SK-N-SH (cell line): Measurements from ENCODE around the gene KRT20. TPM values are rescaled to one million over a fixed set of nuclear protein-coding genes. Genes with fewer than 3 reads are reported as not detected.
A peak's percentile ranks its signal among the peaks of the same experiment; 100 is the strongest.

Experiments
- CTCF ChIA-PET: fragments of 300-600, 350-600 bp; formaldehyde crosslinking; extraction: SDS; loops from one replicate; lab custom pipeline; 2021; lab: Yijun Ruan, JAX
- POLR2A ChIA-PET: fragments of 350-600 bp; sonication (Branson Sonifier 250); formaldehyde crosslinking; extraction: SDS; loops from one replicate; lab custom pipeline; 2020; ENCODE audit warnings: antibody characterized with exemption, inconsistent platforms; lab: Yijun Ruan, JAX
- DNase-seq: peaks from one replicate; pipeline ENCODE4 v3.0.0; 2012
- H2AFZ ChIP-seq: fragments of 200-600 bp; sonication (generic); 2 replicates; pipeline ENCODE4 v1.8.1; 2016; ENCODE audit warnings: antibody characterized with exemption, mild to moderate bottlenecking, low read depth
- H3F3A ChIP-seq: fragments of 200-600 bp; sonication (generic); replicated peaks from 2 replicates; pipeline ENCODE3; 2016; ENCODE audit warnings: antibody characterized with exemption, mild to moderate bottlenecking; ENCODE audit not compliant: insufficient read depth
- H3K27ac ChIP-seq, 2 experiments: fragments of 200-500 bp in 1 of 2; fragments of 200-600 bp in 1 of 2; sonication (Bioruptor generic) in 1 of 2; sonication (generic), shearing (Covaris generic) in 1 of 2; 2 replicates each; pipeline versions ENCODE4 v1.5.1 to v1.6.1; 2014 to 2016; ENCODE audit warnings: low read depth in 2 of 2, inconsistent platforms in 1 of 2, low read length in 1 of 2, mild to moderate bottlenecking in 1 of 2, mixed read lengths in 1 of 2
- H3K27me3 ChIP-seq: fragments of 200-600 bp; sonication (generic), shearing (Covaris generic); 2 replicates; pipeline ENCODE4 v1.6.1; 2016; ENCODE audit warnings: mixed run types; ENCODE audit not compliant: insufficient read depth
- H3K36me3 ChIP-seq, 2 experiments: fragments of 200-500 bp in 1 of 2; fragments of 200-600 bp in 1 of 2; sonication (Bioruptor generic) in 1 of 2; sonication (generic) in 1 of 2; replicated peaks in 1 of 2; 2 replicates each; pipeline versions ENCODE3 to v1.5.1; 2014 to 2016; ENCODE audit warnings: low read length in 1 of 2, mild to moderate bottlenecking in 1 of 2; ENCODE audit not compliant: insufficient read depth in 2 of 2, control insufficient read depth in 1 of 2
- H3K4me1 ChIP-seq, 2 experiments: fragments of 200-500 bp in 1 of 2; fragments of 200-600 bp in 1 of 2; sonication (Bioruptor generic) in 1 of 2; sonication (generic), shearing (Covaris generic) in 1 of 2; 2 replicates each; pipeline versions ENCODE4 v1.5.1 to v1.6.1; 2014 to 2016; ENCODE audit warnings: low read depth in 1 of 2, low read length in 1 of 2, mixed run types in 1 of 2; ENCODE audit not compliant: insufficient read depth in 2 of 2, control insufficient read depth in 1 of 2
- H3K4me2 ChIP-seq: fragments of 200-600 bp; sonication (generic), shearing (Covaris generic); 2 replicates; pipeline ENCODE4 v1.6.1; 2017; ENCODE audit warnings: mixed run types
- H3K4me3 ChIP-seq, 2 experiments: fragments of 200-500 bp in 1 of 2; fragments of 200-600 bp in 1 of 2; sonication (Bioruptor generic) in 1 of 2; sonication (generic), shearing (Covaris generic) in 1 of 2; 2 replicates each; pipeline versions ENCODE4 v1.5.1 to v1.8.1; 2014 to 2016; ENCODE audit warnings: low read depth in 2 of 2, inconsistent platforms in 1 of 2, low read length in 1 of 2, mild to moderate bottlenecking in 1 of 2, mixed read lengths in 1 of 2, moderate library complexity in 1 of 2
- H3K79me2 ChIP-seq: fragments of 200-600 bp; sonication (generic); 2 replicates; pipeline ENCODE4 v1.8.1; 2017; ENCODE audit warnings: mild to moderate bottlenecking; ENCODE audit not compliant: insufficient read depth
- H3K9ac ChIP-seq: fragments of 200-600 bp; sonication (generic); 2 replicates; pipeline ENCODE4 v1.6.1; 2017; ENCODE audit warnings: mixed run types
- H3K9me2 ChIP-seq: fragments of 200-600 bp; sonication (generic); 2 replicates; pipeline ENCODE4 v1.6.1; 2017; ENCODE audit warnings: mixed run types
- H3K9me3 ChIP-seq: fragments of 200-600 bp; sonication (generic); 2 replicates; pipeline ENCODE4 v1.6.1; 2017; ENCODE audit warnings: mixed run types, mild to moderate bottlenecking, moderate library complexity
- H4K20me1 ChIP-seq: fragments of 200-600 bp; sonication (generic); 2 replicates; pipeline ENCODE4 v1.6.1; 2017; ENCODE audit warnings: mild to moderate bottlenecking, mixed run types; ENCODE audit not compliant: insufficient read depth
- FOSL2 ChIP-seq: IDR thresholded peaks from 2 replicates; pipeline ENCODE4 v1.4.0; 2012; ENCODE audit warnings: low read depth, mild to moderate bottlenecking, moderate library complexity, borderline replicate concordance
- GABPA ChIP-seq: IDR thresholded peaks from 2 replicates; pipeline ENCODE4 v1.4.0; 2012; ENCODE audit warnings: low read depth, mild to moderate bottlenecking
- MAX ChIP-seq: IDR thresholded peaks from 2 replicates; pipeline ENCODE4 v1.4.0; 2012; ENCODE audit warnings: low read depth
- MXI1 ChIP-seq: IDR thresholded peaks from 2 replicates; pipeline ENCODE4 v1.6.1; 2012; ENCODE audit warnings: mild to moderate bottlenecking, low read depth, low read length, improper control_type of control experiment
- NRF1 ChIP-seq: IDR thresholded peaks from 2 replicates; pipeline ENCODE4 v1.6.1; 2012; ENCODE audit warnings: low read depth, mild to moderate bottlenecking, low read length
- REST ChIP-seq: IDR thresholded peaks from 2 replicates; pipeline ENCODE4 v1.6.1; 2012; ENCODE audit warnings: mild to moderate bottlenecking, low read depth, low read length, moderate library complexity
- RFX5 ChIP-seq: IDR thresholded peaks from 2 replicates; pipeline ENCODE4 v1.6.1; 2012; ENCODE audit warnings: mild to moderate bottlenecking, improper control_type of control experiment, low read length
- RXRA ChIP-seq: IDR thresholded peaks from 2 replicates; pipeline ENCODE4 v1.4.0; 2012; ENCODE audit warnings: low read depth, mild to moderate bottlenecking, borderline replicate concordance
- SMC3 ChIP-seq: IDR thresholded peaks from 2 replicates; pipeline ENCODE4 v1.6.1; 2012; ENCODE audit warnings: low read depth, low read length, improper control_type of control experiment
- USF1 ChIP-seq: IDR thresholded peaks from 2 replicates; pipeline ENCODE4 v1.4.0; 2012; ENCODE audit warnings: low read depth, borderline replicate concordance
- USF2 ChIP-seq: fragments of 150-350 bp; IDR thresholded peaks from 2 replicates; pipeline ENCODE4 v1.6.1; 2017; ENCODE audit warnings: antibody characterized with exemption, low read length, low read depth, borderline replicate concordance
- WGBS: methylation state at CpG from one replicate; pipeline ENCODE4 v1.1.6; 2017; ENCODE audit warnings: low lambda C conversion rate; 5-methylcytosine and 5-hydroxymethylcytosine counted together
- polyA plus RNA-seq, 3 experiments: library from polyadenylated mRNA; depleted of rRNA; stranded (reverse); fragments of >200 nt; gene quantifications; 2 replicates each; pipeline ENCODE4 v1.2.3, GENCODE V29; 2012
- TF ChIP-seq, protein P1 (sequence below): fragments of 200-600 bp; sonication (generic); IDR thresholded peaks from 2 replicates; pipeline ENCODE4 v1.6.1; 2017; ENCODE audit warnings: antibody characterized with exemption, mild to moderate bottlenecking, moderate library complexity

KRT20 gene
- polyA plus RNA-seq, 1 of the 3 experiments (the other 2 are of a cell fraction) = not detected

DNA sequence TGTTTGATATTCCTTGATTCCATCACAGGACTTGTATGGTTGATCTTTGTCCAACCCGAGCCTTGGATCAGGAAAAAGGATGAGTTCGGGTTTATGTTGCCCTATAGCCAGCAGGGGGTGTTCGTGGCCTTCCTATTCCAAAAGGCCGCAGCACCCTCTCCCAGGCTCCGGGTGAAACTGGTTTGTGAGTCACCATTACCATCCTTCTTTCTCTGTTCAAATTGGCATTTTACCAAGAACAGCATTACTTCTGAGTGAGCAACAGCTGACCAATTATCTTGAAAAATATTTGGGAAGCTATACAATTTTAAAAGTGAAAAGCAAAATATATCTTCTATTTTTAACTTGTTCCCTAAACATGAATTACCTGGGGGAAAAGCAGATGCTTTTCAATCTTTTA is 24.3 kb upstream of the KRT20 start (continued):
- peak; percentile 21; the same call in 1 of the 2 replicates for TF ChIP-seq REST
- no peak for TF ChIP-seq GABPA
- TF ChIP-seq, protein P1, sequence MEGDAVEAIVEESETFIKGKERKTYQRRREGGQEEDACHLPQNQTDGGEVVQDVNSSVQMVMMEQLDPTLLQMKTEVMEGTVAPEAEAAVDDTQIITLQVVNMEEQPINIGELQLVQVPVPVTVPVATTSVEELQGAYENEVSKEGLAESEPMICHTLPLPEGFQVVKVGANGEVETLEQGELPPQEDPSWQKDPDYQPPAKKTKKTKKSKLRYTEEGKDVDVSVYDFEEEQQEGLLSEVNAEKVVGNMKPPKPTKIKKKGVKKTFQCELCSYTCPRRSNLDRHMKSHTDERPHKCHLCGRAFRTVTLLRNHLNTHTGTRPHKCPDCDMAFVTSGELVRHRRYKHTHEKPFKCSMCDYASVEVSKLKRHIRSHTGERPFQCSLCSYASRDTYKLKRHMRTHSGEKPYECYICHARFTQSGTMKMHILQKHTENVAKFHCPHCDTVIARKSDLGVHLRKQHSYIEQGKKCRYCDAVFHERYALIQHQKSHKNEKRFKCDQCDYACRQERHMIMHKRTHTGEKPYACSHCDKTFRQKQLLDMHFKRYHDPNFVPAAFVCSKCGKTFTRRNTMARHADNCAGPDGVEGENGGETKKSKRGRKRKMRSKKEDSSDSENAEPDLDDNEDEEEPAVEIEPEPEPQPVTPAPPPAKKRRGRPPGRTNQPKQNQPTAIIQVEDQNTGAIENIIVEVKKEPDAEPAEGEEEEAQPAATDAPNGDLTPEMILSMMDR = peak; percentile 84
- TF ChIP-seq RXRA = peak; percentile 23; the same call in 1 of the 2 replicates
- 0 out of 2 replicates have a peak, but pooled peaks have one; percentile 5 for TF ChIP-seq USF1
- TF ChIP-seq RFX5 = no peak
- peak; percentile 87 for TF ChIP-seq SMC3
- peak; percentile 87 for TF ChIP-seq FOSL2
- no peak for TF ChIP-seq USF2
- TF ChIP-seq NRF1 = no peak

DNA sequence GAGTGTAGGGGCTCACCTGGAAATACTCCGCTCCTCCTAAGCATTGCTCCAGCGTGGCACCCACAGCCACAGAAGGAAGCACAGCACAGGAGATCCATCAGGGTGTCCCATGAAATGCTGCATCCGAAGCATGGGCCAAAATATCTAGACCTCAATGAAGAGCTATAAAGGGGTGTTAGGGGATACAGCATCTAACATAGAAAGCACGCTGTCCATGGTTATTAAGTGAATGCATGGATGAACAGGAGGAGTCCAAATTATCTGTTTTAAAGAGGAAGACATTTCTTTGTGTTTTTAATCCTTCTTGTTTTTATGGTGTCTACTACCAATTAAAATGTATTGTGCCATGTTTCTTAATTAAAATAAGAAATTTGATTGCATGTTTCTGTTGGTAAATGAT is 21.6 kb upstream of the KRT20 start:
- no peak for DNase-seq

More for the DNA sequence above, 21.6 kb upstream of the KRT20 start:
- ChIA-PET CTCF (interaction anchor here (0.7 to 11.9 kb wide), 6 partner anchors 10 to 759 kb away, joined by 3 to 140 read pairs (median 6); no protein-coding TSS in a partner anchor), POLR2A (no interaction called here)
- H3K27ac ChIP-seq = no peak overlapping the region
- H3K9me3 ChIP-seq = no peaks in the 10 kb centered on the region
- no peak overlapping the region for H3K4me2 ChIP-seq
- no peak overlapping the region for H3K4me3 ChIP-seq
- TF ChIP-seq USF1 = no peak
- TF ChIP-seq MXI1 = no peak
- peak; percentile 40; the same call in 1 of the 2 replicates for TF ChIP-seq REST
- no peak for TF ChIP-seq MAX
- no peaks in the 10 kb centered on the region for H4K20me1 ChIP-seq
- H3K9me2 ChIP-seq = no peaks in the 10 kb centered on the region
- WGBS = 36% methylated on average over 4 of the region's 4 CpGs
- H3K9ac ChIP-seq = no peak overlapping the region
- H2AFZ ChIP-seq = no peak overlapping the region
- H3K4me1 ChIP-seq = peaks cover 0 to 28% of the 10 kb centered on the region in 2 experiments; a peak in 3 of 4 replicates
- H3K79me2 ChIP-seq = no peaks in the 10 kb centered on the region
- peaks cover 21% of the 10 kb centered on the region; the same call in 1 of the 2 replicates for H3K27me3 ChIP-seq
- peaks cover 24% of the 10 kb centered on the region for H3F3A ChIP-seq
- H3K36me3 ChIP-seq = no peaks in the 10 kb centered on the region
